ENCODE measurements around the gene CUBN.

GRCh38 chr10:16964576-16965343 lies 164.9 kb downstream of the CUBN start:
- no peak for TF ChIP-seq CTCF (IDR thresholded peaks at IDR 0.05; ENCODE audit: low read depth, low read length)
- no peak for TF ChIP-seq MAX (IDR thresholded peaks at IDR 0.05; ENCODE audit: low read depth, low read length)
- TF ChIP-seq POLR2A (IDR thresholded peaks at IDR 0.05; ENCODE audit: extremely low read depth, insufficient read length) = no peak
- TF ChIP-seq MYC (IDR thresholded peaks at IDR 0.05; ENCODE audit: low read depth, low read length) = no peak
